Karpas-422 (cell line): ENCODE data around the gene ZFHX2. TPM values are rescaled to one million over a fixed set of nuclear protein-coding genes. Genes with fewer than 3 reads are reported as not detected.

ENCODE experiments used
- DNase-seq: peaks from one replicate; pipeline ENCODE4 v3.0.0-alpha.2; 2015
- H2AFZ ChIP-seq: fragments of 200-600 bp; sonication (generic); 2 replicates; pipeline ENCODE4 v1.6.1; 2014; ENCODE audit warnings: antibody characterized with exemption, low read length, mixed read lengths
- H3K27ac ChIP-seq: fragments of 200-600 bp; sonication (generic); 2 replicates; pipeline ENCODE4 v1.5.1; 2014; ENCODE audit warnings: mild to moderate bottlenecking, low read length, moderate library complexity
- H3K27me3 ChIP-seq: fragments of 200-600 bp; sonication (generic); 2 replicates; pipeline ENCODE4 v1.6.1; 2014; ENCODE audit warnings: low read length, mixed read lengths
- H3K36me3 ChIP-seq: fragments of 200-600 bp; sonication (generic); 2 replicates; pipeline ENCODE4 v1.6.1; 2014; ENCODE audit warnings: low read length, mixed read lengths; ENCODE audit not compliant: insufficient read depth
- H3K4me1 ChIP-seq: fragments of 200-600 bp; sonication (generic); 2 replicates; pipeline ENCODE4 v1.6.1; 2014; ENCODE audit warnings: mild to moderate bottlenecking, low read length, mixed read lengths
- H3K4me2 ChIP-seq: fragments of 200-600 bp; sonication (generic); 2 replicates; pipeline ENCODE4 v1.6.1; 2014; ENCODE audit warnings: low read length, low read depth, mild to moderate bottlenecking; ENCODE audit not compliant: poor library complexity, severe bottlenecking
- H3K4me3 ChIP-seq: fragments of 200-600 bp; sonication (generic); 2 replicates; pipeline ENCODE4 v1.5.1; 2014; ENCODE audit warnings: mild to moderate bottlenecking, antibody characterized with exemption, low read length, mixed read lengths
- H3K79me2 ChIP-seq: fragments of 200-600 bp; sonication (generic); 2 replicates; pipeline ENCODE4 v1.6.1; 2014; ENCODE audit warnings: mild to moderate bottlenecking, low read length, mixed read lengths
- H3K9ac ChIP-seq: fragments of 200-600 bp; sonication (generic); 2 replicates; pipeline ENCODE4 v1.6.0; 2014; ENCODE audit warnings: low read length
- H3K9me2 ChIP-seq: fragments of 200-600 bp; sonication (generic), shearing (Covaris generic); replicated peaks from 2 replicates; pipeline ENCODE4 v1.6.0; 2014; ENCODE audit warnings: mild to moderate bottlenecking, low read length, moderate library complexity; ENCODE audit not compliant: insufficient read depth
- H3K9me3 ChIP-seq: fragments of 300-700, 200-600 bp; sonication (generic); 2 replicates; pipeline ENCODE4 v1.6.1; 2014; ENCODE audit warnings: low read length, mixed read lengths
- H4K20me1 ChIP-seq: fragments of 200-600 bp; sonication (generic); 2 replicates; pipeline ENCODE4 v1.6.1; 2014; ENCODE audit warnings: mild to moderate bottlenecking, antibody characterized with exemption, low read length, low read depth; ENCODE audit not compliant: insufficient read depth
- total RNA-seq: library from RNA; depleted of rRNA; stranded (reverse); fragments of >200 nt; shearing (Covaris generic); gene quantifications from 2 replicates; pipeline ENCODE4 v1.2.3, GENCODE V29; 2014; ENCODE audit warnings: low replicate concordance

The ZFHX2 gene
- total RNA-seq, 1 experiment from 2014 or later, result 0.07 TPM

DNA sequence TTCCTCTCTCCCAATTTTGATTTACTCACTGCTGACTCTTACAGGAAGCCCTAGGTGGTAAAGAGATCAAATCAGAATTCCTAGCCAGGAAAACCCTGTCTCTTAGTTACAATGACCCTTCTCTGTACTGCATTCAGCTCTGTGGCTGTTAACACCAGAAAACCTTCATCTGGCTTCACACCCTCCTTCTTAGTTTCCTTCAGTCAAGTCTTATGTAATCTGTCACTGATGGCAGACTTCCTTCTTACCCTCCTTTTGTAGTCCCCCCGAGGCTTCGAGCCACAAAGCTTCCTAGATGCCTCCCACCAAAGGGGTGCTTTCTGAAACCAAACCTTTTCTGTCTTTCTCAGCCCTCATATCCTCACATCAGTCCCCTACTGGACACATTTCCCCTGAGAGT, 65.5 kb downstream of the ZFHX2 start:
- Histone ChIP-seq H3K36me3 (no peaks in the 10 kb centered on the region), H4K20me1 (no peaks in the 10 kb centered on the region), H3K27ac (no peak overlapping the region), H3K4me3 (no peak overlapping the region), H3K9ac (no peak overlapping the region), H3K9me2 (no peaks in the 10 kb centered on the region), H3K79me2 (no peaks in the 10 kb centered on the region), H3K4me1 (no peaks in the 10 kb centered on the region), H3K4me2 (no peak overlapping the region), H3K27me3 (no peaks in the 10 kb centered on the region), H3K9me3 (no peaks in the 10 kb centered on the region), H2AFZ (no peak overlapping the region)
- DNase-seq, result no peak

- H2AFZ ChIP-seq, result no peak overlapping the region
- no peaks in the 10 kb centered on the region for H3K79me2 ChIP-seq
- no peaks in the 10 kb centered on the region for H3K36me3 ChIP-seq
- H3K27me3 ChIP-seq, result no peaks in the 10 kb centered on the region
- H3K4me3 ChIP-seq, result no peak overlapping the region
- H3K9me2 ChIP-seq, result no peaks in the 10 kb centered on the region
- no peaks in the 10 kb centered on the region for H3K4me1 ChIP-seq
- H4K20me1 ChIP-seq, result no peaks in the 10 kb centered on the region
- no peak overlapping the region for H3K4me2 ChIP-seq
- no peak overlapping the region for H3K27ac ChIP-seq
- H3K9me3 ChIP-seq, result no peaks in the 10 kb centered on the region
- no peak overlapping the region for H3K9ac ChIP-seq
- DNase-seq, result no peak
These were observed 66.2 kb downstream of the ZFHX2 start for GRCh38 chr14:23485326-23485725.

DNA sequence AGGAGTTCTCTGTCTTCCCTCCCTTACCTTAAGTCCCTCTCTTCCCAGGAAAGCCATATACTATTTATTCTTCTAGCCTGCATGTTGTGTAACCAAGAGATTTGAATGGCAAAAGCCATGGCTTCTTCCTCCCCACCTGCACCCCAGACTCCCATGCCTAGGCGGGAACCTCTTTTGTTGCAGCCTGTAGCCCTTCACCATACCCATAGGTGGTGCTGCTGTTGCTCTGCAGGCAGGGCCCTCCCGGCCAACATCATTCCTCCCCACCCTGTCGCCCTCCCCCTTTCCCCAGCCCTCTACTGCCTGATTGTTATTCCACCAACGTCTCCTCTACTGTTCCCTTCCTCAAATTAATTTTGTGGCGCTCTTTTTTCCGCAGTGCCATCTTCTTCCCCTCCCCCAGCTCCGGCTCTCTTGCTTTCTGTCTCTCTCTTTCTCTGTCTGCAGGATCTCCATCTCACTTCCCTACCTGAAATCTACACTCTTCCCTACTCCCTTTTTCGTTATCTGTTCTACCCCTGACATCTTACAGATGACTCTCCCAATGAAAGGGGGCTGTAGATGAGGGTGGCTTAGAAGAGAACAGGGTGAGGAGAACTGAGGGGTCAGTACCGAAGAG, 68.2 kb downstream of the ZFHX2 start:
- Histone ChIP-seq H3K4me2 (no peak overlapping the region), H3K9me3 (no peaks in the 10 kb centered on the region), H3K4me1 (no peaks in the 10 kb centered on the region), H3K9me2 (no peaks in the 10 kb centered on the region), H3K9ac (no peak overlapping the region), H3K4me3 (no peak overlapping the region), H2AFZ (no peak overlapping the region), H3K79me2 (no peaks in the 10 kb centered on the region), H4K20me1 (no peaks in the 10 kb centered on the region), H3K27ac (no peak overlapping the region), H3K27me3 (no peaks in the 10 kb centered on the region), H3K36me3 (peaks cover 6% of the 10 kb centered on the region; the same call in 1 of the 2 replicates)
- DNase-seq, result peak; percentile 84

GRCh38 chr14:23482823-23483148, 68.8 kb downstream of the ZFHX2 start:
- no peak overlapping the region for H3K9ac ChIP-seq
- DNase-seq, result no peak
- peaks cover 9% of the 10 kb centered on the region; the same call in 1 of the 2 replicates for H3K36me3 ChIP-seq
- H3K4me1 ChIP-seq, result no peaks in the 10 kb centered on the region
- no peak overlapping the region for H3K4me2 ChIP-seq
- H3K9me2 ChIP-seq, result no peaks in the 10 kb centered on the region
- no peak overlapping the region for H3K4me3 ChIP-seq
- no peaks in the 10 kb centered on the region for H4K20me1 ChIP-seq
- no peak overlapping the region for H2AFZ ChIP-seq
- H3K27ac ChIP-seq, result no peak overlapping the region
- H3K9me3 ChIP-seq, result no peaks in the 10 kb centered on the region
- H3K79me2 ChIP-seq, result no peaks in the 10 kb centered on the region
- no peaks in the 10 kb centered on the region for H3K27me3 ChIP-seq

DNA sequence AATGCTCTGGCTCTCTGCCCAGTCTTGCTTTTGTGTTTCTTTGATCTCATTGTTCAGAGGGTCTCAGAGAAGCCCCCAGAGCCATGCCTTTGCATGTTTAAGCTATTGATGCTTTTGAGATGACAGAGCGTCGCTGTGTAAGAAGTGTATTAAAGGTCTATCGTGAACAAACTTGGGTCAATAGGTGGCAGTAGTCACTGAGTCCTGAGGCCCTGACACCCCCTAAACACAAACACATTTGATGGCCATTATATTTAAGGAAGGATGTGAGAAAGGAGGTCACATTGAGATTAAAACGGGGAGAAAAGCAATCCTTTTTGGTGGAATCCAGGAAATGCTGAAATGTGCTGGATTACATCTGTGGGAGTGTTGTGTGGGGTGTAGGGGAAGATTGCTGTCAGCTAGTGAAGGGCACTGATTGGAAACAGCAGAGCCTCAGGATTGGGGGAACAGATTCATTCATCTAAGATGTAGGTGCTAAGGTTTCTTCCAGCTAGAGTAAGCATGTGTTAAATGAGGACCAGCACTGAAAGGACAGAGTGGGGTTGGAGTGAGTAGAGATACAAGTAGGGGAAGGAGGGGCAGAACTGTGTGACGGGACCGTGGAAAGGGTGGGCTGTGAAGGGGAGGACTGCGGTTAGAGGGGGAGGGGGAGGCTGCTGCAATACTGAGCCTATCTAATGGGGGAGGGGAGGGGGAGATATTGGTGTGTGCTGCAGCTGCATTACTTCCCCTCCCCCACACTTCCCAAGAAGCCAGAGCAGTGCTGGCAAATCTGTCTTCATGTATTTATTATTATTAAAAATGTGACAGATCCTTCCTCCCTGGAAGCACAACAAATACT, 69.4 kb downstream of the ZFHX2 start:
- H3K4me3 ChIP-seq, result no peak overlapping the region
- H3K4me2 ChIP-seq, result no peak overlapping the region
- peak; percentile 49 for DNase-seq

GRCh38 chr14:23481362-23481970, 70.1 kb downstream of the ZFHX2 start:
- H4K20me1 ChIP-seq, result no peaks in the 10 kb centered on the region
- H3K9me2 ChIP-seq, result no peaks in the 10 kb centered on the region
- no peaks in the 10 kb centered on the region for H3K79me2 ChIP-seq
- H3K9me3 ChIP-seq, result no peaks in the 10 kb centered on the region
- peaks cover 23% of the 10 kb centered on the region for H3K36me3 ChIP-seq
- no peak overlapping the region for H2AFZ ChIP-seq
- no peaks in the 10 kb centered on the region for H3K4me1 ChIP-seq
- no peak overlapping the region for H3K4me3 ChIP-seq
- H3K27ac ChIP-seq, result no peak overlapping the region
- DNase-seq, result peak; percentile 58
- H3K9ac ChIP-seq, result no peak overlapping the region
- no peaks in the 10 kb centered on the region for H3K27me3 ChIP-seq
- H3K4me2 ChIP-seq, result no peak overlapping the region

More for the DNA sequence above, 69.4 kb downstream of the ZFHX2 start:
- no peaks in the 10 kb centered on the region for H4K20me1 ChIP-seq
- no peaks in the 10 kb centered on the region for H3K27me3 ChIP-seq
- no peaks in the 10 kb centered on the region for H3K4me1 ChIP-seq
- H3K9me3 ChIP-seq, result no peaks in the 10 kb centered on the region
- H2AFZ ChIP-seq, result no peak overlapping the region
- no peak overlapping the region for H3K9ac ChIP-seq
- H3K27ac ChIP-seq, result no peak overlapping the region
- peaks cover 15% of the 10 kb centered on the region for H3K36me3 ChIP-seq
- no peaks in the 10 kb centered on the region for H3K79me2 ChIP-seq
- H3K9me2 ChIP-seq, result no peaks in the 10 kb centered on the region

- H3K4me2 ChIP-seq, result no peak overlapping the region
- H3K27me3 ChIP-seq, result no peaks in the 10 kb centered on the region
- H3K4me1 ChIP-seq, result no peaks in the 10 kb centered on the region
- H3K27ac ChIP-seq, result no peak overlapping the region
- no peak overlapping the region for H2AFZ ChIP-seq
- H3K79me2 ChIP-seq, result no peaks in the 10 kb centered on the region
- no peaks in the 10 kb centered on the region for H4K20me1 ChIP-seq
- H3K9ac ChIP-seq, result no peak overlapping the region
- no peak overlapping the region for H3K4me3 ChIP-seq
- H3K9me3 ChIP-seq, result no peaks in the 10 kb centered on the region
- peak; percentile 94 for DNase-seq
- no peaks in the 10 kb centered on the region for H3K9me2 ChIP-seq
- H3K36me3 ChIP-seq, result peaks cover 44% of the 10 kb centered on the region
These were observed 73.3 kb downstream of the ZFHX2 start for GRCh38 chr14:23478109-23478759.

GRCh38 chr14:23470947-23471346, 80.6 kb downstream of the ZFHX2 start:
- H3K4me3 ChIP-seq, result no peak overlapping the region
- H3K9me3 ChIP-seq, result no peaks in the 10 kb centered on the region
- no peak for DNase-seq
- H3K79me2 ChIP-seq, result peaks cover 22% of the 10 kb centered on the region
- H3K27me3 ChIP-seq, result no peaks in the 10 kb centered on the region
- peaks cover 11% of the 10 kb centered on the region for H3K4me1 ChIP-seq
- no peak overlapping the region for H3K27ac ChIP-seq
- H3K9me2 ChIP-seq, result no peaks in the 10 kb centered on the region
- H2AFZ ChIP-seq, result no peak overlapping the region
- peak overlapping the region; percentile 77 for H3K4me2 ChIP-seq
- H3K36me3 ChIP-seq, result peaks cover 25% of the 10 kb centered on the region; the same call in 1 of the 2 replicates
- peaks cover 3% of the 10 kb centered on the region; the same call in 1 of the 2 replicates for H4K20me1 ChIP-seq
- H3K9ac ChIP-seq, result no peak overlapping the region
